Measurements from ENCODE around the gene CASP7.

The CASP7 gene

DNA sequence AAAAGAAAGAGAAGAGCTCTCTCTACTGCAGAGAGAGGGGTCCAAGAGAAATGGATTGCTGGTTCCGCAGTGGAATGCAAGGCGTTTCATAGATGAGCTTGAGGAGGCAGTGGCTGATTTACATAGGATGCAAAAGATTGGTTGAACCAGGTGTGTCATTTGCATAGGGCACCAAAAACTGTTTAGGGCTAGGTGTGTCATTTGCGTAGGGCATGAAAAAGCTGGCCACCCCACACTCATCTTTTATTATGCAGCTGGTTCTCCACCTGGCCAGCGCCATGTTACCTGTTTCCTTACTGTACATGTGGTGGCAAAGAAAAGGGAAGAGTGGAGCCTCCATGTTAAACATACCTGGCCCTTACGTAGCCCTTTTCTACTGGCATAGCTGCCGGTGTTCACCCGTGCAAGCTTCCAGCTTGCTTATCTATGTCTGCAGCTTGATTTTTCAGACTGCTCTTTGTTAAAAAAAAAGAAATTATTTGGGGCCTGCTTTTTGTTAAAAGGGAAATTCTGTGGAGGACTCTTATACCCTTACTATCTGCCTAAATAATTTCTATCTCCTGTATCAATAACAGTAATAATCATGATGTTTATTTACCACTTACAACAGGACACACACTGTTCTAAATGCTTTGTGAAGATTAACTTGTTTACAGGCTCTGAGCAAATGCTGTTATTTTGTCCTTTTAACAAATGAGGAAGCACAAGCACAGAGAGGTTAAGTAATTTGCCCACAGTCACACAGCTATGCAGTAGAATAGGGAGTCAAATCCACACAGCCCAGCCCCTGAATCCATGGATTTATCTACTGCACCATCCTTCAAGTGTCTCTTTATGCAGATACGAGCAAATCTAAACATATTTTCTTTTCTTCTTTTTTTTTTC lies 33.3 kb downstream of the CASP7 start:
- no peak for FAIRE-seq

DNA sequence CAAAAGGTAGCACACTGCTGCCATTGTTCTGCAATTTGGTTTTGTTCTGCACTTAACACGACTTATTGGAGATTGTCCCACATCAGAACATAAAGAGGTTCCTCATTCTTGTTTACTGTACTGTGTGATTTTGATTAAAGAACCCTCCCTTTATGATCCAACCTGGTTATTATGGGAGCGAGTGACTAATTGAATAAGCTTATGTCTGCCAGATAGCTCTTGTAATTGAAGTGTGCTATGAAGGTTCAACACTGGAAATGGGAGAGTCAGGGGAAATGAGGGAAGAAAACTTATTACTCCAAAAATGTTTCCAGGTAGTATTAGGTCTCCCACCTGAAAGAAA lies 33.9 kb downstream of the CASP7 start:
- FAIRE-seq = no peak

DNA sequence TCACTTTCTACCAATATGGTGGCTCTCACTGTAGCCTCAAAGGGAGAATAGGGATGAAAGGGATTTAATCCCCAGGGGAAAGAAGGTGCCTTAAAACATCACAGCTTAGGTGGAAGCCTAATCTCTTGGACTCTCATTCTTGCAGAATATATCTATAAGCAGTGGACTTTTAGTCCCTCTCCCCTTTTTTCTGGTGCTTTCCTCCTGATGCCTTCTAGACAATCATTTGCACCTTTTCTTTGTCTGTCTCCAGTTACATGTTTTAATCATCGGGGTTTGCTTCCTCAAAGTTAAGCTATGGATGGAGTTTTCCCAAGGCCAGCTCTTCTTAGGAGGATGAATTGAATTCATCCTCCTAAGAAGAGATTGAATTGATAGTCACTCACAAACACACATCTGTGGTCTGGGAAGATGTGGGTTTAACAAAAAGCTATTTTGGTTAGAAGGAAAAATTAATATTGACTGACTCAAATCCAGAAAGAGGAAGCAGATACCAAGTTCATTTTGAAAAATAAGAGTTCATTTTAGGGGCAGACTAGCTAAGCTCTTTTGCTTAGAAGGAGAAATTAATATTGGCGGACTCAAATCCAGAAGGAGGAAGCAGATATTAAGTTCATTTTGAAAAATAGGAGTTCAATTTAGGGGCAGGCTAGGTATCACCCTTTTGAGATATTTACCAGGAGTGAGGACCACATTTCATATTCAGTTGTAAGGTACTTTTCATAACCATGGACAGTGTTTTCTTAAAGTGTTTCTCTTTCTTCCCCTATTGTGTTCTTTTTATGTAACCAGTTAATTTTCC lies 36.6 kb downstream of the CASP7 start:
- FAIRE-seq = no peak

- no peak for FAIRE-seq
Observed at GRCh38 chr10:113718969-113719822, 39.5 kb downstream of the CASP7 start.

DNA sequence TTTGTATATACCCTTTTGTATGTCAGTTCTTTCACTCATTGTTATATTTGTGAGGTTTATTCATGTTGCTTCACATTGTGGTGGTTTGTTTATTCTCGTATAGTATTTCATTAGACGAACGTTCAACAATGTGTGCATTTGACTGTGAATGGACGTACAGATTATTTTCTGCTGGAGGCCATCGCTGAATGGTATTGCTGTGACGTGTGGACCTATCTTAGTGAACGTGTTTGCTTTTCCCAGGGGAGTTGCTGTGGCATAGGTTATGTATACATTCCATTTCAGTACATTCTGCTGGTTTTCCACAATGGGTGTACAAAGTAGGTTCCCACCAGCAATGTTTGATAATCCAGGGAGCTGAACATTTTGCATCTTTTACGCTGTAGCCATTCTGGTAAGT lies 40.7 kb downstream of the CASP7 start:
- no peak for FAIRE-seq

DNA sequence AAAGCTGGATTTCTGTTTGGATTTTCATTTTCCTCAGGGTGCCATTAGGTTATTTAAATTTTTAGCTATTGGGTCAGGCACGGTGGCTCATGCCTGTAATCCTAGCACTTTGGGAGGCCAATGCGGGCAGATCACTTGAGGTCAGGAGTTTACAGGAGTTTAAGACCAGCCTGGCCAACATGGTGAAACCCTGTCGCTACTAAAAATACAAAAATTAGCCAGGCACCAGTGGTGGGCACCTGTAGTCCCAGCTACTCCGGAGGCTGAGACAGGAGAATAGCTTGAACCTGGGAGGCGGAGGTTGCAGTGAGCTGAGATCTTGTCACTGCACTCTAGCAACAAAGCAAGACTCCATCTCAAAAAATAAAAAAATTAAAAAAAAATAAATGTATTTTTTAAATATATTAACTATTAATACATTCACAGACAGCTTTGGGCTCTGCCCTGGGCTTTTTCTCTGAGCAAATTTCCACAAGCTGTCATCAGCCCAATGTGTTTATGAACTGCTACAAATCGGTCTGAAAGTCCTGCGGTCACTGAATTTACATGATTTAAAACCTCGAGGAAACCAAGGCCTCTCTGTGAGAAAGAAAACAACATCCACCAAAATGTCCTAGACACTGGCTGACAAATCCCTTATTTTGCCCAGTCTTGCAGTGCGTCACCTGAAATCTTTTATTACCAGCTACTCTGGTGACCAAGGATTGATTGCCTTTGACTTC lies 52.6 kb downstream of the CASP7 start:
- no peak for FAIRE-seq

DNA sequence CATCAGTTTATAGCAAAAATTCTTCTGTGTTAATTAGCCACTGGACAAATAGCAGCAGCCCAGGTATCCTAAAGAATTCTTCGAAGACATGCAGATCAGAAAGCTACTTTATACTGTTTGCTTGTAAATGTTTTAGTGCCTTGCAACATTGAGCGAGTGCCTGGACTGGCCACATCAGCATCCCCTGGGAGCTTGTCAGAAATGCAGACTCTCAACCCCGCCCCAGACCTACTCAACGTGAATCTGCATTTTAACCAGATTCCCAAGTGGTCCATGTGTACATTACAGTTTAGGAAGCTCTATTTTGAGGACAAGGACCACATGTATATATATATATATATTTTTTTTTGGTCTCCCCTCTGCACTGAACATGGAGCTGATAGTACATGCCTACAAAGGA lies 53.3 kb downstream of the CASP7 start:
- FAIRE-seq = no peak

DNA sequence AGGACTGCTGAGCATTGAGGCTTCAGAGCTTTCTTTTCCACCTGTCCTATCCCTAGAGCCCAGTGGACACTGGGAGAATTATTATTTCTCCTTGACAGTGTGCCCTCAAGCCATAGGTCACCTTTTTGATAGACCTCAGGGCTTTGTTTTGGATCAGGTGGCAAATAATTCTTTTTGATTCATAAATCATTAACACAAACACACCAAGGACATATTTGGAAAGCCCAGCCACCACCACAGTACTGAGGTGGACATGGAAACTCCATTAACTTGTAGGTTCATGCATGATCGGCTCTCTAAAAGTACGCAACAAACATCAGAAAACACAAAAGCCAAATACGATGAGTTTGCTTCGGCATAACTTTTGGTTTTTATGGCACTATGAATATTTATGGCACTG lies 53.9 kb downstream of the CASP7 start:
- no peak for FAIRE-seq

GRCh38 chr10:113735913-113736312 lies 56.2 kb downstream of the CASP7 start:
- no peak for FAIRE-seq

- FAIRE-seq = no peak
Observed at GRCh38 chr10:113736576-113736975, 56.9 kb downstream of the CASP7 start.

DNA sequence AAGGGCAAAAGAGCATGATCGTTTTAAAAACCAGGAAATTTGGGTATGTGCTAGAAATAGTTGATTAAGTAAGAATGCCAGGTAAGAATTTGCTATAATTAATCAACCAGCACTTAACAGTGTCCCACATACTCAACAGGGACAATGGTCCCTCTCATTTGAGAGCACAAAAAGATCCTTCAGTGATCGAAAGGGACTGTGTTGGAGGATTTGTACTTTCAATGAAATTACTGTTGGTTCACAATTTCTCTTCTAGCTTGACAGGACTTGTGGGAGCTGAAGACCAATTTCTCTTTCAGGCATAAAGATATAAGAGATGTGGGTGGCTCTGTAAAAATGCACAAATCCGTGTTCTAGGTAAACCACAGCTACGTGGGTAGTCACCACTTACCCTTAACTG lies 59.3 kb downstream of the CASP7 start:
- no peak for FAIRE-seq

- FAIRE-seq = no peak
Observed at GRCh38 chr10:113739577-113739976, 59.9 kb downstream of the CASP7 start.

GRCh38 chr10:113740850-113741249 lies 61.1 kb downstream of the CASP7 start:
- FAIRE-seq = no peak

GRCh38 chr10:113742466-113742865 lies 62.8 kb downstream of the CASP7 start:
- FAIRE-seq = no peak

DNA sequence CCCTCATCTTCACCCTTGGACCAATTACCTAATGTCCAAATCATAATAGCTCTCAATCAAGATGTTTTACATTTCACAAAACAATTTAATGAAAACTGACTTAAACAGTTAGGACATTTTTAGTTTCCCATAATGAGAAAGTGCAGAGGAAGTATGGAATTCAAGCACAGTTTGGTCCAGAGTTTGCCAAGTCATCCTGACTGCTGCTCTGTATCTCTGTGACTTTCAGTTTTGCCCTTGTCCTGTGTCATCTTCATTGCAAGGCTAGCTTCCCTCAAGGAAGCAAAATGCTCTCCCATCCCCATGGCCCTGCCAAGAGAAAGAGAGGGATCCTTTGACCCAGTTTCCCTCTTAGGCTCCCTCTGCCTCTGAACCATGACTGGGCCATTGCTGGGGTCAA lies 63.9 kb downstream of the CASP7 start:
- no peak for FAIRE-seq

- FAIRE-seq = no peak
Observed at GRCh38 chr10:113745374-113745773, 65.7 kb downstream of the CASP7 start.

DNA sequence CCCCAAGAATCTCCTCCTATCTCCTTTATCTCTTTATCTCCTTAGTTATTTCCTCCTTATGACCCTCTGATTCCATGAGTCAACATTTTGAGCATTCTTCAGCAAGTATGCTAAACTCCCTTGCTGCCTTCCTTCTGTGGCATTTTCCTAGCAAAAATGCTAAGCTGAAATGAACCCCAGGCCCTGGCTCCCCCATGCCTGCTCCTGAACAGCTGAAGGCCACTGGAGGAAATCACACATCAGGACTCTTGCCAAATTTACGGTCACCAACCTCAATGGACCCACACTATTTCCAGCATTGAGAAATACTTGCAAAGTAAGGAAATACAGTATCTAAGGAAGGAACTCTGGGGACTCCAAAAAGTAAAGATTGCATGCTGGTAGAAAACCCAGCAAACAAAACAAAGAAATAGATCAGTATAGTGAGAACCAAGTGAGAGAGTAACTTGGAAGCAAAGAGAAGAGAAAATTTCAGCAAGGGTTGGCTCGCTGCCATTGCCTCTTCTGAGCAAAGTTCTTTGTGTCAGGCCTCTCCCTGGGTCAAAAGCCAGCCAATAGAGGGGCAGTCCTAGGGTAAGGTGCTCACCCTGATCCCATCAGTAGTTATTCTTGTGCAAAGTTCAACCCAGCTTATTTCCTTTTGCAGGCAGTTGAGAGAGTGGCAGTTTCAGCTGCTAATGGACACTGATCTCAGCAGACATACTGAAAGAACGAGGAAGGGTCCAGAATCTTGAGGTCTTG lies 66.7 kb downstream of the CASP7 start:
- FAIRE-seq = no peak

GRCh38 chr10:113751181-113751732 lies 71.5 kb downstream of the CASP7 start, which contains the start of gene PLEKHS1:
TSS of gene PLEKHS1 (plus strand) at chr10:113751682. CDS start at chr10:113755278, 3,596 bp downstream.
- FAIRE-seq = no peak

- FAIRE-seq = no peak
Observed at GRCh38 chr10:113752553-113752952, 72.8 kb downstream of the CASP7 start.

GRCh38 chr10:113753020-113753692 lies 73.4 kb downstream of the CASP7 start:
- FAIRE-seq = no peak

- no peak for FAIRE-seq
Observed at GRCh38 chr10:113754125-113754524, 74.4 kb downstream of the CASP7 start.
